Limb (tissue), 2 donors: ENCODE results near the gene CSTF1.
"Not testable (repeated sequence)": the region's sequence is repeated elsewhere in the genome, so short reads cannot be mapped to it uniquely, and the experiment has no call there.

Experiments used
- DNase-seq, 2 donors: peaks; one replicate each; pipeline ENCODE4 v3.0.0-alpha.2; 2016; ENCODE audit errors: extremely low spot score in 2 of 2

CSTF1 gene

GRCh38 chr20:56405356-56405755, 12.9 kb downstream of the CSTF1 start:
- not testable (repeated sequence) for DNase-seq

GRCh38 chr20:56406910-56407309, 14.5 kb downstream of the CSTF1 start:
- no peak for DNase-seq

GRCh38 chr20:56409521-56409920, 17.1 kb downstream of the CSTF1 start:
- DNase-seq = no peak

- no peak for DNase-seq
These were observed 17.5 kb downstream of the CSTF1 start for GRCh38 chr20:56409956-56410355.

GRCh38 chr20:56411287-56411686, 18.8 kb downstream of the CSTF1 start:
- DNase-seq = not testable (repeated sequence)

- no peak for DNase-seq
These were observed 19.5 kb downstream of the CSTF1 start, which contains the start of gene CASS4 for GRCh38 chr20:56411759-56412472. Gene CASS4, plus strand, starts transcription at chr20:56412260. Its CDS starts 199 bp downstream, at chr20:56412459.

GRCh38 chr20:56412473-56412790, 20.0 kb downstream of the CSTF1 start:
- no peak for DNase-seq

GRCh38 chr20:56412949-56413348, 20.5 kb downstream of the CSTF1 start:
- no peak for DNase-seq

- no peak for DNase-seq
These were observed 22.7 kb downstream of the CSTF1 start for GRCh38 chr20:56414842-56415765.

- DNase-seq = no peak
These were observed 25.0 kb downstream of the CSTF1 start for GRCh38 chr20:56417402-56417801.

GRCh38 chr20:56417911-56418310, 25.5 kb downstream of the CSTF1 start:
- DNase-seq = no peak

GRCh38 chr20:56418385-56418861, 26.0 kb downstream of the CSTF1 start:
- DNase-seq = no peak

GRCh38 chr20:56420028-56420427, 27.6 kb downstream of the CSTF1 start:
- no peak for DNase-seq

- DNase-seq = no peak
These were observed 28.7 kb downstream of the CSTF1 start for GRCh38 chr20:56420940-56421688.

- DNase-seq = no peak
These were observed 29.8 kb downstream of the CSTF1 start for GRCh38 chr20:56422076-56422823.

GRCh38 chr20:56422824-56423189, 30.4 kb downstream of the CSTF1 start:
- no peak for DNase-seq

GRCh38 chr20:56423211-56423610, 30.8 kb downstream of the CSTF1 start:
- DNase-seq = no peak

- no peak for DNase-seq
These were observed 31.4 kb downstream of the CSTF1 start for GRCh38 chr20:56423886-56424285.

- DNase-seq = no peak
These were observed 32.5 kb downstream of the CSTF1 start for GRCh38 chr20:56424931-56425330.

- DNase-seq = no peak
These were observed 33.6 kb downstream of the CSTF1 start for GRCh38 chr20:56426026-56426425.

GRCh38 chr20:56426926-56427325, 34.5 kb downstream of the CSTF1 start:
- no peak for DNase-seq
